HL-60 (cell line): ENCODE results near the gene RYR2.

Source experiments
- DNase-seq, 2 experiments: peaks; one replicate each; pipeline ENCODE4 v3.0.0-alpha.2; 2010 to 2020; ENCODE audit warnings: low read depth in 1 of 2, low spot score in 1 of 2
- H3K27ac ChIP-seq: fragments of 250-450 bp; sonication (Bioruptor Pico); replicated peaks from 2 replicates; pipeline ENCODE4 v1.5.1; 2020; ENCODE audit warnings: mild to moderate bottlenecking, moderate library complexity
- H3K27me3 ChIP-seq: fragments of 250-450 bp; sonication (Bioruptor Pico); 2 replicates; pipeline ENCODE4 v1.5.1; 2021; ENCODE audit warnings: mild to moderate bottlenecking, moderate library complexity; ENCODE audit not compliant: insufficient read depth, poor library complexity, severe bottlenecking
- H3K4me3 ChIP-seq: replicated peaks from 2 replicates; pipeline ENCODE4 v1.5.1; 2011; ENCODE audit warnings: mild to moderate bottlenecking, control low read depth, low read length; ENCODE audit not compliant: insufficient read depth
- CTCF ChIP-seq: IDR thresholded peaks from one replicate; pipeline ENCODE4 v1.5.1; 2011; ENCODE audit warnings: low read length, control low read depth, inconsistent platforms; ENCODE audit not compliant: insufficient read depth
- GABPA ChIP-seq: IDR thresholded peaks from 2 replicates; pipeline ENCODE4 v1.6.1; 2012; ENCODE audit warnings: low read depth
- POLR2AphosphoS5 ChIP-seq: IDR thresholded peaks from 2 replicates; pipeline ENCODE4 v1.6.1; 2012; ENCODE audit warnings: low read depth
- REST ChIP-seq: IDR thresholded peaks from 2 replicates; pipeline ENCODE4 v1.6.1; 2012; ENCODE audit warnings: low read depth; ENCODE audit not compliant: insufficient replicate concordance
- SPI1 ChIP-seq: IDR thresholded peaks from 2 replicates; pipeline ENCODE4 v1.6.1; 2012; ENCODE audit warnings: low read depth, mild to moderate bottlenecking, borderline replicate concordance

The RYR2 gene

GRCh38 chr1:237774246-237774645 lies 732.3 kb downstream of the RYR2 start:
- TF ChIP-seq REST (no peak), POLR2AphosphoS5 (no peak), CTCF (no peak), GABPA (no peak), SPI1 (no peak)
- no peak overlapping the region for H3K27ac ChIP-seq
- no peak for DNase-seq

GRCh38 chr1:237779356-237779755 lies 737.4 kb downstream of the RYR2 start:
- TF ChIP-seq REST (no peak), POLR2AphosphoS5 (no peak)
- no peak overlapping the region for H3K27ac ChIP-seq
- DNase-seq = no peak
- no peak overlapping the region for H3K4me3 ChIP-seq
- H3K27me3 ChIP-seq = no peaks in the 10 kb centered on the region

More at GRCh38 chr1:237774246-237774645, 732.3 kb downstream of the RYR2 start:
- H3K4me3 ChIP-seq = no peak overlapping the region
- no peaks in the 10 kb centered on the region for H3K27me3 ChIP-seq

- Histone ChIP-seq H3K4me3 (no peak overlapping the region), H3K27me3 (no peaks in the 10 kb centered on the region), H3K27ac (no peak overlapping the region)
- TF ChIP-seq SPI1 = no peak
- no peak for TF ChIP-seq REST
- TF ChIP-seq CTCF = no peak
- no peak for TF ChIP-seq GABPA
- no peak for TF ChIP-seq POLR2AphosphoS5
- DNase-seq = no peak
These were observed 744.2 kb downstream of the RYR2 start for GRCh38 chr1:237786066-237786719.
